Panc1 (cell line): ENCODE results near the gene ASPRV1. TPM values are rescaled to one million over a fixed set of nuclear protein-coding genes. Genes with fewer than 3 reads are reported as not detected.

Experiments used
- ATAC-seq: fragments of 200-7000 bp; cut with Tn5 transposase; 2 replicates; pipeline ENCODE4 v1.9.1; 2020; ENCODE audit warnings: mild to moderate bottlenecking, moderate library complexity
- BruUV-seq: library from RNA; stranded (reverse); fragments of 400-500 nt; replicated peaks from 2 replicates; lab custom pipeline; 2021; lab: Mats Ljungman, UMichigan
- CTCF ChIA-PET: fragments of 300-600 bp; sonication (Branson Sonifier 250); formaldehyde crosslinking; loops from one replicate; lab custom pipeline; 2022; ENCODE audit warnings: antibody characterized with exemption; lab: Charles Lee
- POLR2A ChIA-PET: fragments of 300-600 bp; sonication (Branson Sonifier 250); formaldehyde crosslinking; loops from one replicate; lab custom pipeline; 2022; ENCODE audit warnings: antibody characterized with exemption; lab: Charles Lee
- DNase-seq: peaks from one replicate; pipeline ENCODE4 v3.0.0-alpha.2; 2010; ENCODE audit warnings: low read depth, low spot score
- H3K27ac ChIP-seq: 2 replicates; pipeline ENCODE4 v1.5.1; 2011; ENCODE audit warnings: mild to moderate bottlenecking, low read length, inconsistent platforms
- H3K27me3 ChIP-seq: fragments of 200-500 bp; sonication (Bioruptor generic); 2 replicates; pipeline ENCODE4 v1.6.0; 2014; ENCODE audit warnings: low read length, inconsistent platforms; ENCODE audit not compliant: control insufficient read depth, insufficient read depth
- H3K36me3 ChIP-seq: fragments of 200-500 bp; sonication (Bioruptor generic); 2 replicates; pipeline ENCODE4 v1.5.1; 2014; ENCODE audit warnings: inconsistent platforms, mild to moderate bottlenecking, low read length, moderate library complexity; ENCODE audit not compliant: control insufficient read depth, insufficient read depth
- H3K4me1 ChIP-seq: 2 replicates; pipeline ENCODE4 v1.5.1; 2011; ENCODE audit warnings: inconsistent platforms, mild to moderate bottlenecking, low read length, moderate library complexity; ENCODE audit not compliant: control insufficient read depth, insufficient read depth
- H3K4me3 ChIP-seq, 2 experiments: 2 replicates each; pipeline ENCODE4 v1.5.1; 2011 to 2012; ENCODE audit warnings: low read depth in 2 of 2, low read length in 2 of 2, mild to moderate bottlenecking in 2 of 2, inconsistent platforms in 1 of 2, moderate library complexity in 1 of 2
- H3K9me3 ChIP-seq: fragments of 200-500 bp; sonication (Bioruptor generic); 2 replicates; pipeline ENCODE4 v1.5.1; 2014; ENCODE audit warnings: low read depth, mild to moderate bottlenecking, inconsistent platforms, low read length, moderate library complexity; ENCODE audit not compliant: control insufficient read depth, insufficient read depth
- POLR2AphosphoS5 ChIP-seq: IDR thresholded peaks from 2 replicates; pipeline ENCODE4 v1.6.1; 2012; ENCODE audit warnings: mild to moderate bottlenecking, low read depth, low read length, moderate library complexity
- REST ChIP-seq, 2 experiments: IDR thresholded peaks; 2 replicates each; pipeline ENCODE4 v1.6.1; 2011 to 2012; ENCODE audit warnings: low read depth in 2 of 2, control low read depth in 1 of 2, low read length in 1 of 2, mild to moderate bottlenecking in 1 of 2, moderate library complexity in 1 of 2; ENCODE audit not compliant: insufficient read depth in 1 of 2
- SIN3A ChIP-seq: IDR thresholded peaks from 2 replicates; pipeline ENCODE4 v1.6.1; 2012; ENCODE audit warnings: low read depth, mild to moderate bottlenecking, low read length, moderate library complexity, borderline replicate concordance; ENCODE audit not compliant: insufficient read depth
- TCF7L2 ChIP-seq: IDR thresholded peaks from 2 replicates; pipeline ENCODE4 v1.6.1; 2011; ENCODE audit warnings: mild to moderate bottlenecking, low read depth, low read length, inconsistent platforms
- in situ Hi-C: cut with HindIII; loops from 2 replicates; pipeline ENCODE4 v1.10.0; 2016; ENCODE audit warnings: low sequenced_read_pairs, low pct_unique_long_range_greater_than_20kb
- intact Hi-C: fragments of 100-400 bp; cut with micrococcal nuclease; formaldehyde crosslinking; loops from one replicate; pipeline ENCODE4 v1.10.0; 2022; ENCODE audit not compliant: unreplicated experiment
- total RNA-seq: library from RNA; stranded (reverse); gene quantifications from one replicate; pipeline ENCODE4 v1.2.1, GENCODE V29; 2021; ENCODE audit not compliant: unreplicated experiment
- TF ChIP-seq, protein P1 (sequence below): fragments of 450-650 bp; IDR thresholded peaks from 2 replicates; pipeline ENCODE4 v1.5.1; 2017; ENCODE audit warnings: mild to moderate bottlenecking

ASPRV1 gene
- total RNA-seq, 1 experiment from 2014 or later, result 0.21 TPM

DNA sequence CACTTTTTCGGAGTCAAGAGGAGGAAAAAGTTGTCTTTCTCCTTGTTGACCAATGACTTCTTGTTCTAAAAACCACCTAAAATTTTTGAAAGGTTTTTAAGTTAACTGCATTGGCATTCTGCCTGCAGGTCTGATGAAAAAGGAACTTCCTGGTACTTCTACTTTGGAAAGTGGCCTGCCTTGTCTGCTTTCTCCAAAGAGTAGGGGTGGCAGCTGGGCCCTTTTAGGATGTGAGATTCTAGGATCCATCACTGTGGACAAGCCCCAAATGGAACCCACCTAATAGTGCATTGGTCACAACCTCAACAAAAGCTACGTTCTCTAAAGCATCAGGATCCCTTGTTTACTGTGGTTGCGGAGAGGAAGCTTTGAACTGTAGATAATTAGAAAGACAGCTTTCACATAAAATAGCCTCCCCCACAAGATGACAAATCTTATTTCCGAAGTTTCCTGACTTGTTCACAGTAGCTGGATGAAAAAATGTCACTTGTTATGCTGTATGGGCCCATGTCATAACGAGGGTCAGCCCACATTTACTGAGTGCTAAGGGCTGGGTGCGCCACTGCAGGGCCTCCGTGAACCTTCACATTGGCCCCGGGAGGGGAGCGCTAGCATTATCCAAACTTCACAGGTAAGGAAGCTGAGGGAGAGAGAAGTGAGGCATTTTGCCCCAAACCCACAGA is 17.4 kb downstream of the ASPRV1 start:
- POLR2A ChIA-PET, result no interaction called here
- no peak for ATAC-seq
- in situ Hi-C loops, result no loop called here

DNA sequence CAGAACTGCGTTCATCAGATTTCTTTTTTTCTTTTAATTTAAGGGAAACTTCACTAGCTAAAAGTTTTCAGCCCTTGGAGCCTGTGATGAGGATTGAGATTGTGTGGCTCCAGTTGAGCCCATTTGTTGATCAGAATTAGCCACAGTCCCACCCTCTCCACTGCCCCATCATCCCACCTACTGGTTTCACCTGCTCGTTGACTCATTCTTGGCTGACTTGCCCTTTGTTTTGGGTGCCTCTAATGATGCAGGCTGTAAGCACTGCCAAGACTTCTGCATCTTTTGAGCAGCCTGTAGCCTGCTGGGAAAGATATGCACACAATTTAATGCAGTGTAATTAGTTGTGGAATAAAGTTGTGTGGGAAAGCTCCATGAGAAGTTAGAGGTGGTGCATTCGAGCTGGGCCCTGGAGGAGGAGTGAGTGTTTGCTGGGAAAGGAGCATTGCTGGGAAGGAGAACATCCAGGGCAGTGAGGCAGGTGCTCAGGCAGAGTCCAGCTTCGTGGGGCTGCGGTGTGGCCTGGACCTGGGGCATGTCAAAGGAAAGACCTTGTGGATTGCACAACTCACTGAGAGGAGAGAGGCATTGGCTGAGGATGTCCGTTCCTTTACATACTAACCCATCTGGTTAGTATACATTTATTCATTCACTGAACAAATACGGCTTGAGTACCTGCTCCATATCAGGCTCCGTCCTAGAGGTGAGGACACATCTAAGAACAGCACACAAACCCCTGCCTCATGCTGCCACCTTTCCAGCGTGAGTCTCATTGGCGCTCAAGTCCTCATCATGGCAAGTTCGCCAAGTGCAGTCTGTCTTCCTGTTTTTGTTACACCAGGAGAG is 18.2 kb downstream of the ASPRV1 start:
- intact Hi-C loops, result no loop called here

More for the DNA sequence above, 17.4 kb downstream of the ASPRV1 start:
- peaks cover 23% of the 10 kb centered on the region for H3K4me1 ChIP-seq
- DNase-seq, result no peak
- H3K4me3 ChIP-seq, result no peak overlapping the region
- no peaks in the 10 kb centered on the region for H3K9me3 ChIP-seq
- no peaks in the 10 kb centered on the region for H3K36me3 ChIP-seq
- TF ChIP-seq POLR2AphosphoS5 (no peak), REST (IDR thresholded peaks at IDR 0.05; ENCODE audit: insufficient read depth in 1 of 2, low read depth in 2 of 2, low read length in 1 of 2) (no peak), SIN3A (no peak), TCF7L2 (no peak)
- TF ChIP-seq, protein P1, sequence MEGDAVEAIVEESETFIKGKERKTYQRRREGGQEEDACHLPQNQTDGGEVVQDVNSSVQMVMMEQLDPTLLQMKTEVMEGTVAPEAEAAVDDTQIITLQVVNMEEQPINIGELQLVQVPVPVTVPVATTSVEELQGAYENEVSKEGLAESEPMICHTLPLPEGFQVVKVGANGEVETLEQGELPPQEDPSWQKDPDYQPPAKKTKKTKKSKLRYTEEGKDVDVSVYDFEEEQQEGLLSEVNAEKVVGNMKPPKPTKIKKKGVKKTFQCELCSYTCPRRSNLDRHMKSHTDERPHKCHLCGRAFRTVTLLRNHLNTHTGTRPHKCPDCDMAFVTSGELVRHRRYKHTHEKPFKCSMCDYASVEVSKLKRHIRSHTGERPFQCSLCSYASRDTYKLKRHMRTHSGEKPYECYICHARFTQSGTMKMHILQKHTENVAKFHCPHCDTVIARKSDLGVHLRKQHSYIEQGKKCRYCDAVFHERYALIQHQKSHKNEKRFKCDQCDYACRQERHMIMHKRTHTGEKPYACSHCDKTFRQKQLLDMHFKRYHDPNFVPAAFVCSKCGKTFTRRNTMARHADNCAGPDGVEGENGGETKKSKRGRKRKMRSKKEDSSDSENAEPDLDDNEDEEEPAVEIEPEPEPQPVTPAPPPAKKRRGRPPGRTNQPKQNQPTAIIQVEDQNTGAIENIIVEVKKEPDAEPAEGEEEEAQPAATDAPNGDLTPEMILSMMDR, result no peak
- intact Hi-C loops, result no loop called here
- CTCF ChIA-PET, result no interaction called here
- BruUV-seq, result no TSS peak
- H3K27me3 ChIP-seq, result no peaks in the 10 kb centered on the region
- no peak overlapping the region for H3K27ac ChIP-seq

More for the DNA sequence above, 18.2 kb downstream of the ASPRV1 start:
- Histone ChIP-seq H3K36me3 (no peaks in the 10 kb centered on the region), H3K4me3 (no peak overlapping the region), H3K27ac (no peak overlapping the region), H3K27me3 (no peaks in the 10 kb centered on the region), H3K4me1 (peaks cover 22% of the 10 kb centered on the region), H3K9me3 (no peaks in the 10 kb centered on the region)
- TF ChIP-seq TCF7L2 (no peak), SIN3A (no peak), REST (IDR thresholded peaks at IDR 0.05; ENCODE audit: insufficient read depth in 1 of 2, low read depth in 2 of 2, low read length in 1 of 2) (no peak), POLR2AphosphoS5 (no peak)
- TF ChIP-seq, protein P1, result no peak
- ChIA-PET CTCF (no interaction called here), POLR2A (no interaction called here)
- ATAC-seq, result no peak
- DNase-seq, result no peak
- no TSS peak for BruUV-seq
- in situ Hi-C loops, result no loop called here
